Adipocyte (in vitro differentiated cells): ENCODE data around the gene HMCES.

Experiments used
- DNase-seq: peaks from one replicate; pipeline ENCODE4 v3.0.0-alpha.2; 2015; ENCODE audit warnings: low read depth
- H3K27me3 ChIP-seq: replicated peaks from 2 replicates; pipeline ENCODE4 v1.7.0; 2013; ENCODE audit warnings: mild to moderate bottlenecking, low read length, moderate library complexity; ENCODE audit not compliant: control insufficient read depth, insufficient read depth
- H3K36me3 ChIP-seq: 2 replicates; pipeline ENCODE4 v1.7.0; 2013; ENCODE audit warnings: low read length, mild to moderate bottlenecking, moderate library complexity; ENCODE audit not compliant: control insufficient read depth, insufficient read depth, severe bottlenecking
- H3K4me1 ChIP-seq: 2 replicates; pipeline ENCODE4 v1.7.0; 2013; ENCODE audit warnings: mild to moderate bottlenecking, low read length, moderate library complexity; ENCODE audit not compliant: control insufficient read depth, insufficient read depth
- H3K4me3 ChIP-seq: 2 replicates; pipeline ENCODE4 v1.7.0; 2013; ENCODE audit warnings: mild to moderate bottlenecking, low read length, moderate library complexity
- H3K9ac ChIP-seq: 2 replicates; pipeline ENCODE4 v1.7.0; 2013; ENCODE audit warnings: mild to moderate bottlenecking, low read length, moderate library complexity
- H3K9me3 ChIP-seq: 2 replicates; pipeline ENCODE4 v1.7.0; 2013; ENCODE audit warnings: mild to moderate bottlenecking, low read length, moderate library complexity; ENCODE audit not compliant: control insufficient read depth

HMCES gene, protein sequence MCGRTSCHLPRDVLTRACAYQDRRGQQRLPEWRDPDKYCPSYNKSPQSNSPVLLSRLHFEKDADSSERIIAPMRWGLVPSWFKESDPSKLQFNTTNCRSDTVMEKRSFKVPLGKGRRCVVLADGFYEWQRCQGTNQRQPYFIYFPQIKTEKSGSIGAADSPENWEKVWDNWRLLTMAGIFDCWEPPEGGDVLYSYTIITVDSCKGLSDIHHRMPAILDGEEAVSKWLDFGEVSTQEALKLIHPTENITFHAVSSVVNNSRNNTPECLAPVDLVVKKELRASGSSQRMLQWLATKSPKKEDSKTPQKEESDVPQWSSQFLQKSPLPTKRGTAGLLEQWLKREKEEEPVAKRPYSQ

DNA sequence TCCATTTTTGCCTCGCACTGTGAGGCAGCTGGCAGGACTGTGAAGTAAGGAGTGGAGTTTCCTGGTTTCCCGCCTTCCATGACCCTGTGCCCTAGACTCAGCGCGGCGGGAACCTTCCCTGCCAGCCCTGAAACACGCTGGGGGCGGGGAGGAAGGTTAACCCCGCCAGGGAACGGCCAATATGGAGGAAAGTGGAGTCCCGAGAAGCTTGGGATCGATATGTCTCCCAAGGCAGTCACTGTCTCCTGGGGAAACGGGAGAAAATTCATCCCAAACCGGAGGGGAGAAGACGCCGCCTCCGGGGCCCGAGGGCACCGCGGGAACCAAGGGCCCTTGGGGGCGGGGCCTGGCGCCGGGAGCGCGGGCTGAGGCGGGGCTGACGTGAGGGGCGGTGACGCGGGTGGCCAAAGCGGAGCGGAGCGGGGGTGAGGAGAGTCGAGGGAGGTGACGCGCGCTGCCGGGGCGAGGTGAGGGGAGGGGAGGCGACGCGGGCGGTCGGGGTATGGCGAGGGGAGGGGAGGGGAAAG, at the start of gene HMCES:
Gene HMCES, plus strand, starts transcription at position 432 of the 527 bp plus-strand sequence. CDS start 863 bp downstream, outside the sequence.
- Histone ChIP-seq H3K9ac (peak within 1 kb of the TSS; percentile 92), H3K4me3 (peak within 1 kb of the TSS; percentile 94), H3K9me3 (no peaks in the 10 kb centered on the region), H3K27me3 (no peaks in the 10 kb centered on the region), H3K4me1 (peaks cover 40% of the 10 kb centered on the region), H3K36me3 (peaks cover 44% of the 10 kb centered on the region)
- DNase-seq, result peak; percentile 98

DNA sequence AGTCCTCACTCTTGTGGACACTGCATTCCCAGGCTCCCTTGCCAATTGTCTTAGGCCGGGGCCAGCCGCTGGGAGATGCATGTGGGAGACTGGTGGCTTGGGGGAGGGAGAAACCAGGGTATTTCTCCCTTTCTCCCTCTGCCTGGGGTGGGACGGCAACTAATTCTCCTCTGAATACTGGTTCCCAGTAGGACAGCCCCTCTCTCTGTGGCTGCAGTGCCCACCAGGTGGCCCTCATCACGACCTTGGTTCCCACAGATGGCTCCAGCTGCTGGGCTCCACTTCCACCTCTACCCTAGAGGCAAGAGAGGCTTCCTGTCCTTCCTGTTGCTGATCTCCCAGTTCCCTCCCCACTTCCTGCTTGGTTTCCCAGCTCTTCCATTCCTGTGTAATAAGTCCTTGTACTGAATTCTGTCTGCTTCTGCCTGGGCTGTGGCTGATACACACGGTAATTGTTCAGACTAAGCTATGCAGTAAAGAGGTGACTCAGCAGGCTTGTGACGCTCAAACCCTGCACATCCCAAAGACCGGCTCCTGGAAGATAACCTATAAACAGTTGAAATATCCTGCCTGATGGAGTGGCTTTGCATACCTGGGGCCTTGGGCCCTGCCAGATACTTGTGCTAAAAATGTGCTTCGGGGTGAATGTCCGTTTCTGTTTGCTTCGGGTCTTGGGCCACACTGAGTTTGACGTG, 49.6 kb upstream of the HMCES start:
- no peaks in the 10 kb centered on the region for H3K9me3 ChIP-seq
- H3K4me3 ChIP-seq, result no peak overlapping the region
- H3K27me3 ChIP-seq, result no peaks in the 10 kb centered on the region
- H3K9ac ChIP-seq, result peak overlapping the region; percentile 20
- DNase-seq, result peak; percentile 55
- no peaks in the 10 kb centered on the region for H3K36me3 ChIP-seq
- H3K4me1 ChIP-seq, result peaks cover 43% of the 10 kb centered on the region

DNA sequence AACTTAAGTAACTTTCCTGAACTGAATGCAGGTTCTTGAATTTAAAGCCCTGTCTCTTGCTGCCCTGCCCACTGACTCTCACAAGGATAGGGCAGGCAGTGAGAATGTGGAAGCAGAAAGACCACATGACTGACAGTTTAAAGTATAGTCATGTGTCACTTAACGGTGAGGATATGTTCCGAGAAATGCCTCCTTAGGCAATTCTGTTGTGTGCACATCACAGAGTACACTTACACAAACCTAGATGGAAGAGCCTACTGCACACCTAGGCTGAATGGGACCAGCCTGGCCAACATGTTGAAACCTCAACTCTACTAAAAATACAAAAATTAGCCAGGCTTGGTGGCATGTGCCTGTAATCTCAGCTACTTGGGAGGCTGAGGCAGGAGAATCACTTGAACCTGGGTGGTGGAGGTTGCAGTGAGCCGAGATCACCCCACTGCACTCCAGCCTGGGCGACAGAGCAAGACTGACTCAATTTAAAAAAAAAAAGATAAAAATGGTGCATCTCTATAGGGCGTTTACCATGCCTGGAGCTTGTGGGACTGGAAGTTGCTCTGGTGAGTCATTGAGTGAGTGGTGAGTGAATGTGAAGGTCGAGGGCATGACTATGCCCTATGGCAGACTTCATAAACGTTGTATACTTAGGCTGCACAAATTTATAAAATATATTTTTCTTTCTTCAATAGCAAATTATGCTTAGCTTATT, 48.2 kb upstream of the HMCES start:
- Histone ChIP-seq H3K27me3 (no peaks in the 10 kb centered on the region), H3K9ac (no peak overlapping the region), H3K4me1 (peaks cover 32% of the 10 kb centered on the region), H3K4me3 (no peak overlapping the region), H3K9me3 (no peaks in the 10 kb centered on the region), H3K36me3 (no peaks in the 10 kb centered on the region)
- DNase-seq, result peak; percentile 75

DNA sequence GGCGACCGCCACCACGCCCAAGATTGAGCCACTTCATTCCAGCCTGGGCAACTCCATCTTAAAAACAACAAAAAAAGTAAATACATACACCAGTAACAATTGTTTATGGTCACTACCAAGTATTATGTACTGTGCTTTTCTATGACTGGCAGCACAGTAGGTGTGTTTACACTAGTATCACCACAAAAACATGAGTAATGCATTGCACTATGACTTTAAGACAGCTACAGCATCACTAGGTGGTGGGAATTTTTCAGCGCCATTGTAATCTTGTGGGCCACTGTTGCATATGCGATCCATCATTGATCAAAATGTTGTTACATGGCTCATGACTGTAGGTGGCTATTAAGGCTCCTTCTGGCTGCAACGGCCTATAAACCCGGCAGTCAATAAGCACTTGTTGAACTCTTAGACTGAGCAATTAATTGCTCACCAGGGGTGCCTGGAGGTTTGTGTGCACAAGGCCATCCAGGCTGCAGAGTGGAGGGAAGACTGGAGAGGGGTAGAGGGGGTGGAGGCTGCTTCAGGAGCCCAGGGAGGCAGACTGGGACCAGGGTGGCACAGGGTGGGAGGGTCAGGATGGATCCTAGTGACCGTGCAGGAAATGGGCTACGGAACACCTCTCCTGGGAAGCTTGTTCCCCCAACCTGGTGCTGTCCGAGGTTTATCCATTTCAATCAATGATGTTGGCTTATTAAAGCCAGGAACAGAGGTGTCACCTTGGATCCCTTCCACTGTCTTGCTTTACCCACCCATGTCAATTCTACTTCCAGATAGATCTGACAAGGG, 47.1 kb upstream of the HMCES start:
- Histone ChIP-seq H3K9ac (no peak overlapping the region), H3K4me1 (peaks cover 23% of the 10 kb centered on the region), H3K36me3 (no peaks in the 10 kb centered on the region), H3K9me3 (no peaks in the 10 kb centered on the region), H3K4me3 (no peak overlapping the region), H3K27me3 (no peaks in the 10 kb centered on the region)
- DNase-seq, result no peak

DNA sequence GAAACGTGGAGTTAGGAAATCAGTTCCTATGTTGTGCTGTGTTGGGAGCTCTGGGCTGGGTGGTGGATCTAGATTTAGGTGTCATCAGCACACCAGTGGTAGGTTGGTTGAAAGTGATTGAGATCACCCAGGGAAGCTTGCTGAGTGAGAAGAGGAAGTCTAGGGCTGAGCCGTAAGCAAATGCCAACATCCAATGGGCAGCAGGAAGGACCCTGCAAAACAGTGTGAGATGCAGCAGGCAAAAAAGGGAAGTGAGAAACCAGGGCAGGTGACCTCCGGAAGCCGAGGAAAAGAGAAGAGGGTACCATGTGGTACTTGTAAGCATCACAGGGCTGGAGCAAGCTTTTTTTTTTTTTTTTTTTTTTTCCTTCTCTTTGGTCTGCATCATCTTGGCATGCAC, 45.1 kb upstream of the HMCES start:
- Histone ChIP-seq H3K4me3 (no peak overlapping the region), H3K27me3 (no peaks in the 10 kb centered on the region), H3K36me3 (no peaks in the 10 kb centered on the region), H3K4me1 (peaks cover 20% of the 10 kb centered on the region), H3K9me3 (no peaks in the 10 kb centered on the region), H3K9ac (no peak overlapping the region)
- DNase-seq, result no peak

DNA sequence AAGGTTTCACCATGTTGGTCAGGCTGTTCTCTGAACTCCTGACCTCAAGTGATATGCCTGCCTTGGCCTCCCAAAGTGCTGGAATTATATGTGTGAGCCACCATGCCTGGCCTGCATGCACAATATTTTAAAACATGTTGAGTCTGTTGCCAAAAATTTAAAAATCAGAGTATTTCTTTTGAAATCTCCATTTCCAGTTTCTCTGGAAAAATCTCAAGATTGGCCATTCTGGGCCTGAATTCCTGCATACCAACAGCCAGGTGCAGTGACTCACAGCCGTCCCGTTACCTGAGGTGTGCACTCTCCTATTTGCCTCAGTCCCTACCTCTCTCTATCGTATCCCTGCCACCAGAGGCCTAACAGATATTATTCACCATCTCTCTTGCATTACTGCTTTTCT, 44.2 kb upstream of the HMCES start:
- Histone ChIP-seq H3K4me3 (no peak overlapping the region), H3K4me1 (peaks cover 20% of the 10 kb centered on the region), H3K9ac (no peak overlapping the region), H3K9me3 (no peaks in the 10 kb centered on the region), H3K27me3 (no peaks in the 10 kb centered on the region), H3K36me3 (no peaks in the 10 kb centered on the region)
- DNase-seq, result no peak

DNA sequence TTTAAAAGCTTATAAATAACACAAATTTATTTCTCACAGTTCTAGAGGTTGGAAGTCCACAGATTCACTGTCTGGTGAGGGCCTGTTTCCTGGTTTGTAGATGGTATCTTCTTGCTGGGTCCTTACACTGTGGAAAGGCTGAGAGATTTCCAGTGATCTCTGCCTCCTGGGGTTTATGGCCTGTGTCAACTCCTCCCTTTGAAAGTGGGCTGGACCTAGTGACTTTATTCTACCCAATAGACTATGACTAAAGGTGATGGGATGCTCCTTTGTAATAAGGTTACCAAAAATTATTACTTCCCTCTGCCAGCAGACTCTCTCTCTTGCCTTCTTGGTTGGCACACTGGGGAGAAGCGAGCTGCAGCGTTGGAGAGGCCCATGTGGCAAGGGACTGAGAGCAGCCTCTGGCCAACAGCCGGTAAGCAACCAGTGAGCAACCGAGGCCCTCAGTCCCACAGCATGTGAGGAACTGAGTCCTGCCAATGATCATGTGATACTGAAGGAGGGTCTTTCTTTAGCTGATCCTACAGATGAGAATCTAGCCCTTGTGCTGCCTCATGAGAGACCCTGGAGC, 43.2 kb upstream of the HMCES start:
- H3K36me3 ChIP-seq, result no peaks in the 10 kb centered on the region
- H3K27me3 ChIP-seq, result no peaks in the 10 kb centered on the region
- H3K9ac ChIP-seq, result no peak overlapping the region
- H3K9me3 ChIP-seq, result no peaks in the 10 kb centered on the region
- DNase-seq, result no peak
- no peak overlapping the region for H3K4me3 ChIP-seq
- peaks cover 26% of the 10 kb centered on the region for H3K4me1 ChIP-seq

DNA sequence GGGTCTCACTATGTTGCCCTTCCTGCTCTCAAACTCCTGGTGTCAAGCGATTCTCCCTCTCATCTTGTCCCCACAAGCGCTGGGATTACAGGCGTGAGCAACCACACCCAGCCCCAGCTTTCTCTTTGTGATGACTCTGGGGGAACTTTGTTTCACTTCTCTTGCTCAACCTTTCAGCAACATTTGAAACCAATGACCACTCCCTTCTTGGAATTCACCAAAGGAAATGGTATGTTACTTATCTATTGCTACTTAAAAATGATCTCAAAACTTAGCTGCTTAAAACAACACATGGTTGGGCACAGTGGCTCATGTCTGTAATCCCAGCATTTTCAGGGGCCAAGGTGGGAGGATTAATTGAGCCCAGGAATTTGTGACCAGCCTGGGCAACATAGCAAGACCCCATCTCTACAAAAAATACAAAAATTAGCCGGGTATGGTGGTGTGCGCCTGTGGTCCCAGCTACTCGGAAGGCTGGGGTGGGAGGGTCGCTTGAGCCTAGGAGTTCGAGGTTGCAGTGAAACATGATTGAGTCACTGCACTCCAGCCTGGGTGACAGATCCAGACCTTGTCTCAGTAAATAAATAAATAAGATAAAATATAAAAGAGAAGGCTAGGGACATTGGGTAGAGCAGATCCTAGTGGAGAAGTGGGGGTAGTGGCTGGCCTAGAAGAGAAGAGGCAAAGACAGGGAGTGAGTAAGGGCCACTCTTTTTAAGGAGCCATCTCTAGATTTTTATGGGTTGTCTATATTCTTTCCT, 39.5 kb upstream of the HMCES start:
- Histone ChIP-seq H3K9me3 (no peaks in the 10 kb centered on the region), H3K9ac (peak overlapping the region; percentile 74), H3K4me3 (peak overlapping the region; percentile 45), H3K36me3 (no peaks in the 10 kb centered on the region), H3K4me1 (peaks cover 25% of the 10 kb centered on the region), H3K27me3 (no peaks in the 10 kb centered on the region)
- DNase-seq, result peak; percentile 77

DNA sequence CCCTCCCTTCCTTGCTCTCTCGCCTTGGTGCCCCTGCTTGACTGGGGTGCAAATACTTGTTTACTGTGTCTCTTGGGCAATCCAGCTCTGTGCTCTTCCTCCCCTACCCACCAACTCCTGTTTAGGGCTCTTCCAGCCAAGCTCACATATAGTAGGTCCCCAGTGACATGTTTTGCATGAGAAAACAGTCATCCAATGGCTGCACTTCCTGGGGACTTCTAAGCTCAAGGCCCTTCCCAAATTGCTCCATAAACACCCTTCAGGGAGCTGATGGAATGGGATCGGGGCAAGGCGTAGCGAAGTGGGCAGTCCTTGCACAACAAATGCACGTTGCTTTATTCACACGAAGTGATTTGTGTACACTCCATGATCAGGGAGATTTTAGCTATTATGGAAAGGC, 38.7 kb upstream of the HMCES start:
- Histone ChIP-seq H3K9me3 (no peaks in the 10 kb centered on the region), H3K9ac (peak overlapping the region; percentile 67), H3K4me1 (peaks cover 26% of the 10 kb centered on the region), H3K27me3 (no peaks in the 10 kb centered on the region), H3K36me3 (no peaks in the 10 kb centered on the region), H3K4me3 (no peak overlapping the region)
- no peak for DNase-seq

DNA sequence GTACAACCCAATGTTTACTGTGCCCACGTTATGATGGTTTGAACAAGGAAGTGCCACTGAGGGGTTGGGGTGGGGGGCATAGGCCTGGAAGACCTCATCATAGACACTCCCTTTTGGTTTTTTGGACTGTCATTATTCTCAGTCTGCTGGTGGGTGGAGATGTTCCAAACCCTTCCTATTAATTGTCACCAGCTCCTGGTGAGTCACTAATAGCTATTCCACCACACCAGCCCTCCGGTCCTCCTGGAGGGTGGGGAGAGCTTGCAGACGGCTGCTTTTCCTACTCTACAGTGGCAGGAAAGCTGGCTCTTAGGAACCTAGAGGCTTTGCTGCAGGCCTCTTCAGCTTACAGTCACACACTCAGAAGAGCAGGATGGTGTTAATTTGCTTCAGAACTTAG, 38.2 kb upstream of the HMCES start:
- Histone ChIP-seq H3K36me3 (no peaks in the 10 kb centered on the region), H3K27me3 (no peaks in the 10 kb centered on the region), H3K9me3 (no peaks in the 10 kb centered on the region), H3K9ac (peak overlapping the region; percentile 67), H3K4me1 (peaks cover 31% of the 10 kb centered on the region), H3K4me3 (peak overlapping the region; percentile 20)
- no peak for DNase-seq
